Measurements from ENCODE around the gene GADL1.

The GADL1 gene

DNA sequence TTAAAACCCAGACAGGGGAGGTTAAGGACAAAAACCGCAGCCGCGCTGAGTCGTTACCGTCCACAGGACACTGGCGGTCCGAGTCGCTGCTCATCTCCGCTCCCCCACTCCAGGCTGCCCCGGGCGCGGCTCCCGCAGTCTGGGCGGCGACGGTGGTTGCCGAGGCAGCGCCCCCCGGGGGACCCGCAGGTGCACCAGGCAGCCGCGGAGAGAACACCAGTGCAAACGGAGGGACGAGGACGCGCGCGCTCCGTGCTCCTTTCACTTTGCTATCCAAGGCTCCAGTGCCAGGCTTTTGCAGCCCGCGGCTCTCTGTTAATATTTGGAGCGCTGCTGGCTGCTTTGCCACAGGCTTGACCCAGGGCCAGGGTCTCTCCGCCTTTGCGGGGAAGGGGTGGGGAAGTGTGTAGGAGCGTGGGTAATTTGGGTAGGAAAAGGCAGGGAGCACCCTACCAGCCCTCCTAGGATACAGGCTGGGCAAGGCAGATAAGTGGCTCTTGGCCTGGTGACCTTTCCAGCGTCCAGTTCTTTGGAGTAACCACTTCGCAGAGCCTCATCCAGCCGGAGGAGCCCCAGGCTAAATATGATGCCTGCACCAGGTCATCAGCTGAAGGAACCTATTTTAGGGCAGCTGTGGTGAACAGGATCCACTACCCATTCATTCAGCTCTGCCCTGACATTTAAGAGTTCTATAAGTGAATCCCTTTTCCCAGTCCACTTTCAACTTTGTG is at the start of gene GADL1:
Gene GADL1, minus strand, starts transcription at position 141 of the 731 bp plus-strand sequence. Its CDS starts 47 bp downstream, at position 94.
- peak in 11 of 51 donors; percentile 1 to 23 (median 3) for DNase-seq

DNA sequence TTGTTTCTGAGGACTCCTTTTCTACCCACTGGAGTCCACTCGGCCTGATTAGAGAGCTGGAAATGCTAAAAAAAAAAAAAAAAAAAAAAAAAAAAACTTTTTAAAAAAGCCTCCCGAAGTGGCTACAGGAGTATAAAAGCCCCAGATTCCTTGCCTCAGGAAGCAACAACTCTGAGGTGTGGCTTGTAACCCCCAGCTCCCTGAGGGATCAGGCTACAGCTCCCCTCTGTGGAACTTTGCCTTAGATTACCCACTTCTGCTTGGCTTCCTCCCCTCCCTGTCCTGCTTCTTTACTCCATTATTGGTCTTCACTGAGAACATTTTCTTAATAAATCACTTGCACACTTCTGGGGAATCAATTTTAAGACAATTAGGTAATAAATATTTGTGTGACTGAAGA is 49.7 kb upstream of the GADL1 start:
- DNase-seq, result no peak

DNA sequence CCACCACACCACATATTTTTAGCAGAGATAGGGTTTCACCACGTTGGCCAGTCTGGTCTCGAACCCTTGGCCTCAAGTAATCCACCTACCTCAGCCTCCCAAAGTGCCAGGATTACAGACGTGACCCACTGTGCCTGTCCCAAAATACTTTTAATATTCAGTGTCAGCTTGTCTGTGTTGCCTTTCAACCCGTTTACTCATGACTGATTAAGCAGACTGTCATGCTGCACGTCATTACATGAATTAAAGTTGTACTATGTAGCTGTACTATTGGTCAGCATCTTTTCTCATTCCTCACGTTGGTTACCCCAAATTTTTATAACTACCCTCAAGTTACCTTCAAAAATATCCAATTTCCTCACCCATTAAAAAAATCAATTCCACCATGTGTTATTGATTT is 48.7 kb upstream of the GADL1 start:
- DNase-seq, result no peak

GRCh38 chr3:30941342-30941741 is 46.9 kb upstream of the GADL1 start:
- no peak for DNase-seq

DNA sequence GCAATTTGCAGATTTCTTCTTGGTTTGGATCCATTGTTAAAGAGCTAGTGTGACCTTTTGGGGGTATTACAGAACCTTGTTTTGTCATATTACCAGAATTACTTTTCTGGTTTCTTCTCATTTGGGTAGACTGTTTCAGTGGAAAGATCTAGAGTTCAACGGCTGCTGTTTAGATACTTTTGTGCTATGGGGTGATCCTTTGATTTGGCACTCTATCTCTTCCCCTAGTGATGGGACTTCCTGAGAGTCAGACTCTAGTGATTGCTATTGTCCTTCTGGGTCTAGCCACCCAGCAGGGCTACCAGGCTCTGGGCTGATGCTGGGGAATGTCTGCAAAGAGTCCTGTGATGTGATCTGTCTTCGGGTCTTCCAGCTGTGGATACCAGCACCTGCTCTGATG is 46.3 kb upstream of the GADL1 start:
- no peak for DNase-seq

GRCh38 chr3:30934208-30934550 is 39.7 kb upstream of the GADL1 start:
- DNase-seq, result peak in 2 of 51 donors; percentile 1 to 2

- DNase-seq, result peak in 1 of 51 donors; percentile 19
Measured at GRCh38 chr3:30933478-30934207, 39.2 kb upstream of the GADL1 start.

DNA sequence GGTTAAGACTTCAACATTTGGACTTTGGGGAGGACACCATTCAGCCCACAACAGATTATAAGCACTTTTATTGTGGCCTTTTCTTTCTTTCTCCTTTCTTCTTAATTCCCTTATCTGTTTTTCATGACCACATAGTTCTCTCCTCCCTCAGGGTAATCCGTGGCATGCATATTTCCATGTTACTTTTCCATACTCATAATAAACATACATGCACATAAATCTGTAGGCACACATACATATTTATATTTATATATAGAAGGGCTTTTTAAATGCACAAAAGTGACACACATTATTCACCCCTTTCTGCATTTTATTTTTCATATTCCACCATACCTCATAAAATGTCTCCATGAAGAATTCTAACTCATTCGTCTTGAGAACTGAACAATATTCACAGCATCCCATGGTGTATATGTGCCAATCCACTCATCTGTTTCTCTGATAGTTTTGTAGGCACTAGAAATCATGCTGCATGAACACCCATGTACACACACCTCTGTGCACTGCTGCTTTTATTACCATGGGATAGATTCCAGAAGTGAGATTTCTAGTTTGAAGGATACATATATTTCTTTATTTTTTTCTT is 38.1 kb upstream of the GADL1 start:
- no peak for DNase-seq

DNA sequence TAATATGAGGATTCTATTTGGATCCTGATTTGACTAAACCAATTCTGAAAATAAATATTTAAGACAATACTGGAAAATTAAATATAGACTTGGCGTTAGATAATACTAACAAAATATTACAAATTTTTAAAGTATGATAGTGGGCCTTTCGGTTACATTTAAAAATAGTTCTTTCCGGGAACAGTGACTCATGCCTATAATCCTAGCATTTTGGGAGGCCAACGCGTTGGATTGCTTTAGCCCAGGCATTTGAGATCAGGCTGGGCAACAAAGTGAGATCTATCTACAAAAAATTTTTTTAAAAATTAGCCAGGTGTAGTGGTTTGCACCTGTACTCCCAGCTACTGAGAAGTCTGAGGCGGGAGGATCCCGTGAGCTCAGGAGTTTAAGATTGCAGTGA is 30.3 kb upstream of the GADL1 start:
- no peak for DNase-seq

DNA sequence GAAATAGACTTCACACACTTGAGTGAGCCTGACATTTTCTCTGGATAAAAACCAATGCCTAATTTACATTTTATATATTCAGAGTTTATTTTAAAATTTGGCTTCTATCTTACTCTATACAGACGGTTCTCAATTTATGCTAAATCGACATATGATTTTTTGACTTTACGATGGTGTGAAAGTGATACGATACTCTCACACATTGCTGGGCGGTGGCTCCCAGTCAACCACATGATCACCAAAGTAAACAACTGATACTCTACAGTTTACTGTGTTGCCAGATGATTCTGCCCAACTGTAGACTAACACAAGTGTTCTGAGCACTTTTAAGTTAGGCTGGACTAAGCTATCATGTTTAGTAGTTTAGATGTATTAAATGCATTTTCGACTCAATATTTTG is 25.1 kb upstream of the GADL1 start:
- DNase-seq, result no peak

- no peak for DNase-seq
Measured at GRCh38 chr3:30918761-30919160, 24.3 kb upstream of the GADL1 start.

DNA sequence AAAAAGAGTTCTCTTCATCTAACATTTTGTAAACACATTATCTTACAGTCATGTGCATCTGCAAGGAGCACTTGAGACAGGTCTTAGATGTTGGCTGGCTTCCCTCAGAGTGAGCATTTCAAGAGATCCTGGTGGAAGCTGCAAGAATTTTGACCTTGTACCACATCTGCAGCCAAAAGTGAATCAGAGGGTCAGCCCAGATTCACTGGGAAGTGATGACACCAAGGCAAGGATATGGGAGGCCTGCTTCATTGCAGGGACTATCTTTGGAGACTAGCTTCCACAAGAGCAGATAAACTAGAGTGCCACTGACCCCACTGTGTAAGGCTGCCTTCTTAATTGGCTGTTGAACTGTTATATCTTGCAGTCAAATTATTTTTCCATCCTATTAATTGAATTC is 21.3 kb upstream of the GADL1 start:
- DNase-seq, result no peak

DNA sequence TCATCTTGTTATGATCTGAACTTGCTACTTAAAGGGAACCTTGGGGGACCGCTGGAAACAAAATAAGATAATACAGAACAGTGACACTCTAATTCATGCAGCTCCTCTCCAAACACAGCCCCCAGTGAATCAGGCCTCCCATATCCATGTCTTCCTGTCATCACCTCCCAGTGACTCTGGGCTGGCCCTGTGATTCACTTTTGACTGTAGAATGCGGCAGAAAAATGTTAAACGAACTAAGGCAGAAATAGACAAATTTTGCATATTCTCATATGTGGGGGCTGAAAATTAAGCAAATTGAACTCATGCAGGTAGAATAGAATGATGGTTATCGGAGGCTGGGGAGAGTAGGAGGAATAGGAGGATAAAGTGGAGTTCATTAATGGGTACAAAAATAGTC is 20.2 kb upstream of the GADL1 start:
- no peak for DNase-seq

- DNase-seq, result no peak
Measured at GRCh38 chr3:30913176-30913575, 18.7 kb upstream of the GADL1 start.

- DNase-seq, result no peak
Measured at GRCh38 chr3:30912301-30912700, 17.8 kb upstream of the GADL1 start.

GRCh38 chr3:30908456-30909037 is 14.1 kb upstream of the GADL1 start:
- no peak for DNase-seq

DNA sequence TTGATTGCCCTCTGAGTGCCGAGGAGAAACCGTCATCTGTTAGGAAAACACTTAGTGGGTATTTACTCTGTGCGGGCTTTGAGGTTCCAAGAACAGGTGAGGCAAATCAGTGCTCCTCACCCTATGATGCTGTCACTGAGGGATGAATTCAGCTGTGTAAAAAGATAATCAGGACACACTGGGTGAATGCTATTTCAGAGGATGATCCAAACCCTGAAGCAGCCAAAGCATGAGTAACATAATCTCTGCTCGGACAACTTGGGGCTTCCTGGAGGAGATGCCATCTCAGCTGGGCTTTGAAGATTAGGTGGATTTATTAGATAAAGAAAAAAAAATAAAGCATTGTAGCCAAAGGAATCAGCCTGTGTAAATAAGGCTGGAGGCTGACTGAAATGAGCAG is 10.5 kb upstream of the GADL1 start:
- no peak for DNase-seq

GRCh38 chr3:30895329-30895728 is 868 bp upstream of the GADL1 start:
- no peak for DNase-seq

DNA sequence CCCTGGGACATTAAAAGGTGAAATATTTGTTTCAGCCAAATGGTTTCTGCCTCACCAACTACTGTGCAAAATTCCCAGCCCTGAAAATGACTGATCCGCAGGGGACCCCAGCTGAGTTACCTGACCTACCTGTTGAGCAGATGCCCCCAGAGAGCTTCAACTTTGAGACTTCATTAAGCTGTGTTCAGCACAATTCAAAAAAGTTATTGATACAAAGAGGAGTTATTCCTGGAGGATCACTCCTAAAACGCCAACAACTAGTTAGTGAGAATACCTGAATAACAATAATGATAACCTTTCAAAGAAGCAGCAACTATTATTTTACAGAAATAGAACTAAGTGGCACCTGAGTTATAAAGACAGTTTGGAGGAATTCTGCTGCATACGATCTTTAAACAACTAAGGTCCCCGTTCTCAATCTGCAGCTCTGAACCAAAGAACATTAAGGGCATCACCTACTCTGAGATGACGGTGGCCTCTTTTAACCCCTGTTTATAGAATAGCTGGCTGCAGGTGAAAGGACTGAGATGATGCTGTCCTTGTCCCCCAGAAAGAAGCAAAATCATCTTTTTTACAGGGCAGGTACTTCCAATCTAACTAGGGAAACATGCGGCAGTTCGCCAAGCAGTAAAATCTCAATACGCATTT is 659 bp downstream of the GADL1 start:
- no peak for DNase-seq

- no peak for DNase-seq
Measured at GRCh38 chr3:30890907-30891306, 3.6 kb downstream of the GADL1 start.

DNA sequence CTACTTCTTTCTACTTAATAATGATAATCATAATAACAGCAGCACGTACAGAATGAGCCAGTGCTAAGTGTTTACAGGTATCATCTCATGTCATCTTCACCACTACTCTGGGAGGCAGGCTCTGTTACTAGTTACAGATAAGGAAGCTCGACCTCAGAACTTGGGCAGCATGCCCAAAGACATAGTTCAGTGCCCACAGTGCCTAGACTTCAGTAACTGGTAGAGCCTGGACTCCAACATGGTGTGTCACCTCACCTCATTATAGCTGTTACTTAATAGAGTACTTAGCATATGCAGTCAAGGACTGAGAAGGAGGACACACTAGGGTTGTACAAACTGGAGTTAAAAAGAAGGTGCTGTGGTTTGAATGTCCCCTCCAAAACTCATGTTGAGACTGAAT is 7.6 kb downstream of the GADL1 start:
- no peak for DNase-seq

GRCh38 chr3:30878862-30879261 is 15.6 kb downstream of the GADL1 start:
- no peak for DNase-seq
